Retina (tissue), 1 donor: Measurements from ENCODE around the gene TTYH2.
A peak's percentile ranks its signal among the peaks of the same experiment; 100 is the strongest.

ENCODE experiments used
- DNase-seq: peaks from one replicate; pipeline ENCODE4 v3.0.0-alpha.2; 2016

TTYH2 gene

GRCh38 chr17:74196541-74197317 is 16.6 kb upstream of the TTYH2 start:
- DNase-seq: peak; percentile 78

- no peak for DNase-seq
Measured at GRCh38 chr17:74197801-74198200, 15.6 kb upstream of the TTYH2 start.

DNA sequence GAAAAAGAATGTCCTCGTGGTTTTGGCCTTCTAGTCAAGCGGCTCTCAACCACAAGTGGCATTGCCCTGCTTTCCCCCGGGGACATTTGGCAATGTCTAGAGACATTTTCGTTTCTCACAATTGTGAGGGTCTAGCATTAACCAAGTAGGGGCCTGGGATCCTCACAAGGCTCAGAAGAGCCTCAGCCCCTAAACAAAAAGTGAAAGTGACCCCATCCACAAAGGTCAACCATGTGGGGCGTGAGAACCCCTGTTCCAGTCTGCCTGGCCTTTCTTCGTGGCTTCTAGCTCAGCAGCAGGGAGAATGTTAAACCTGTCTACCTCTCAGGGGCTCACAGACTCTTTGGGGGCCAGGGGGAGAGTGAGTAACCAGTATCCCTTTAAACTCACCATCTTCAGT is 14.7 kb upstream of the TTYH2 start:
- DNase-seq: no peak

- peak; percentile 90 for DNase-seq
Measured at GRCh38 chr17:74199306-74200092, 13.9 kb upstream of the TTYH2 start.

GRCh38 chr17:74200112-74200511 is 13.3 kb upstream of the TTYH2 start:
- no peak for DNase-seq

DNA sequence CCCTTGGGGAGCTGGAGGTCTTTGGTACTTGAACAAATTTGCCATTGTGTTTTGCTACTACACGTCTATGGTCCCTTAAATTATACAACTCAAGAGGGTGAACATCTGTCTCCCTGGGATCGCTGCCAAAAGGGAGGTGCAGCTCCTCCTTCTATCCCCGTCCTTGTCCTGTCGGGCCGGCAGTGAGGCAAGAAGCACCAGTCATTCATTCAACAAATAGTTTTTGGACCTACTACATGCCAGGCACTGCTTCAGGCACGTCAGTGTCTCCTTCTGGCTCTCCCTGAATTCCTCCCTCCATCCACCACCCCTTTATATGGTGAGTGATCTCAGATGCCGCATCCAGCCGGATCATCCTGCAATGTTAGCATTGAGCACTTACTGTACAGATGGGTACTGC is 12.1 kb upstream of the TTYH2 start:
- no peak for DNase-seq

DNA sequence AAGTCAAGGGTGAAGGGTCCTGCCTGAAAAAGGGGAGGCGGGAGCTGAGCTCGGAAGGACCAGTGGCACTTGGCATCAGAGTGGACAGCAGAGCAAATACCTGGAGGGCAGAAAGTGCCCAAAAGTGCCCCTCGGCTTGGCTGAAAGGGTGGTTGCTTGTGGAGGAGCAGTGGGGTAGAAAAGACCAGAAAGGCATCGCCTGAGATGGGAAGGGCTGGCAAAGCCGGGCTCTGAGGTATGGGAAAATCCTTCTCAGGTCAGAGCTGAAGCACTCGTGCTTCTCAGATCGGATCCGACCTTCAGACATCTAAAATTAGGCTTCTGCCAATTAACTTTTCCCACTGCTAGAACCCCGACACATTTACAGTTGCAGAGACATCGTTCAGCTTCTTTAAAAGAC is 11.4 kb upstream of the TTYH2 start:
- DNase-seq: no peak

- peak; percentile 61 for DNase-seq
Measured at GRCh38 chr17:74202938-74203337, 10.4 kb upstream of the TTYH2 start.

DNA sequence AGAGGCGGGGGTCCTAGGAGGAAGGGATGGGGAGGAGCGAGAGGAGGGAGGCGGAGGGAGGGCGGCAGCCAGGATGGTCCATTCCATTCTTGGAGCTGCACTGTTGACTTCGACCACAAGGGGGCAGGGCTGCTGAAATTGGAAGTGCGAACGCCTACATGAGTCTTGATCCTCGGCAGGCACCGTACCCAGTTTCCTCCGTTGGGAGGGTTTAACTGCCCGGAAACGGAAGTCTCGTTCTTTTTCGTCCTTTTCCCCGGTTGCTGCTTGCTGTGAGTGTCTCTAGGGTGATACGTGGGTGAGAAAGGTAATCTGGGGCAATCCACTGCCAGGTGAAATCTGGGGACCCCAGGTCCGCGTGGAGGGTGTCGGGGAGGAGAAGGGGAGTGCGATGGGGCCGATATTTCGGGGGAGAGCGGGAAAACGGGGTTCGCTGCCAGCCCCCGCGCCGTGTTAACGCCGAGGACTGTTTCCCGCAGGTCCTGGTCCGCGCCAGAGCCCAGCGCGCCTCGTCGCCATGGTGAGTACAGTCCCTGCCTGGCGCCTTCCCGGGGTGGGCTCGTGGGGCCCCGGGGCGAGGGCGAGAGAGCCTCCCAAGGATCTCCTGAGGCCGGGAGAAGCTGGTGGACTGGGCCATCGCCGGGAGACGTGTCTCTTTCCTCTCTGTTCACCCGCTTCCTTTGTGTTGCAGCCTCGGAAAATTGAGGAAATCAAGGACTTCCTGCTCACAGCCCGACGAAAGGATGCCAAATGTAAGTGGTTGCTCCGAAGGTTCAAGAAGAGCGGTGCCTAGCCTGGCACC is 9.7 kb upstream of the TTYH2 start, which contains the start of gene RPL38:
TSS of gene RPL38 (plus strand) at position 240 of the 802 bp plus-strand sequence. CDS start at position 518, 278 bp downstream.
- peak; percentile 95 for DNase-seq

DNA sequence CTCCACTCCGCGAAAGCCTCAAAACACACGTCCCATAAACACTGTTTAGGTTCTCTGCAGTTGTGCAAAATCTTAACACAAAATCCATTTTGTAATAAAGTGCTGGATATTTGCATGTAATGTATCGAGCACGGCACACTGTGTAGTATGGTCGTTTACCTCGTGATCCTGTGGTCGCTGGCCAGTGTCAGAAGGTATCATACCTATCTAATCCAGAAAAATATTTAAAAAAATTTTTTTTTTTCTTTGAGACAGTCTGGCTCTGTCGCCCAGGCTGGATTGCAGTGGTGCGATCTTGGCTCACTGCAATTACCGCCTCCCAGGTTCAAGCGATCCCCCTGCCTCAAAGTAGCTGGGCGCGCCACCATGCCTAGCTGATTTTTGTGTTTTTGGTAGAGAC is 8.9 kb upstream of the TTYH2 start:
- no peak for DNase-seq

DNA sequence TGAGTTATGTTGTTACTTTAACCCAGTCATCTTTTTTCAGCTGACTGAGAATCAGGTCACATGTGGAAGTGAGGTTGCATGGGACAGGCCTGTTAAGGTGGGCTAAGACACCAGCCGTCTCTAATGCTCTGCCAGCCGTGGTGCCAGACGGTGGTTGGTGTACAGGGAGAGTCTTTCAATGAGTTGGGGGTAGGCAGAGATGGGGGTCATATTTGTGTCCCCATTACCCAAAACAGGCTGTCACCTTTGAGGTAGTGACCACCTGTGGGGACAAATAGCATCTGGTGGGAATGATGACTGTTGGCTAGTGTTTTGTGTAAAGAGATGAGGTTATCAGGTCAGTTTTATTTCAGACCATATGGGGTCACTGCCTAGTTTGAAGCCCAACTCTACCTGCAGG is 8.1 kb upstream of the TTYH2 start:
- DNase-seq: no peak

DNA sequence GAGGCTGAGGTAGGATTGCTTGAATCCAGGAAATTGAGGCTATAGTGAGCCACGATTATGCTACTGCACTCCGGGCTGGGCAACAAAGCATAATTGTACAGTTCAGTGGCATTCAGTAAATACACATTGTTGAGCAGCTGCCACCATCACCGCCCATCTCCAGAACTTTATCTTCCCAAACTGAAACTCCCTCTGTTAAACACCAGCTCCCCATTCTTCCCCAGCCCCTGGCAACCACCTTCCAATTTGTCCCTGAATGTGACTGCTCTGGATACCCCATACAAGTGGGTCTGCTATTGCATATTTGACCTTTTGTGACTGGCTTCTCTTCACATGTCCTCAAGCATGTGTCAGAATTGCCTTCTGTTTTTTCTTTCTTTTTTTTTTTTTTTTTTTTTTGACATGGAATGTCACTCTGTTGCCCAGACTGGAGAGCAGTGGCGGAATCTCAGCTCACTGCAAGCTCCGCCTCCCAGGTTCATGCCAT is 7.0 kb upstream of the TTYH2 start:
- no peak for DNase-seq

- DNase-seq: peak; percentile 79
Measured at GRCh38 chr17:74210191-74211140, 2.9 kb upstream of the TTYH2 start.

DNA sequence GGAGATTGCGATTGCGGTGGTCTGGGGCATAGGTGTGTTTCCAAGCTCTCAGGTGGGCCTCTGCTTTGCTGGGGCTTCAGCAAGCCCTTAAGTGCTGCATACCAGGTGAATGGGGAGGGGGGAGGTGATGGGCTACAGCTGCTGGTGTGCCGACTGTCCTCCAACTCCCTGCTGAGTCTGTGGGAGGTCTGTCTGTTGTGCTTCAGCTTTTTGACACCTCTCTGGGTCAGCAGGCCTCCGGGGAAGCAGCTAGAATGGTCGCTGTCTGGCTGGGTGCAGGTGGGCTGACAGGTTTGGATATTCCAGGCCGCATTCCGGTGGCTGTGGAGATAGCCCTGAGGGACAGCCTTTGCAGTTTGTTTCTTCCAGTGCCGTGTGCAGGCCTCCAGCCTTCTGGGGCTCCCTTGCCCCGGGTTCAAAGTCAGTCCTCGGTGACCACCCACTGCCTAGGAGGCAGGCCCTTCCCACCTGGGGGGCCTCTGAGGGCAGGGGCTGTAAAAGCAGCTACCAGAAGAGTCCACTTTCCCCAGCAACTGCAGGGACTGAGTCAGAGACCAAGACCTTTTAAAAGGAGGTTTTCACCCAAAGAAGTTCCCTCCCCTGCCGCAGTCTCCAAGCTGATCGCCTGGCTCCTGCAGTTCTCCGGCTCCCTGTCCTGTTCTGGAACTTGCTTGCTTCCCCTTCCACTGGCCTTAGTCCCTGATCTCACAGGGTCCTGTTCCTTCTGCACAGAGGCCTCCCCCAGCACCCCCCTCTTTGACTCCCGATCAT is 2.0 kb upstream of the TTYH2 start:
- DNase-seq: no peak

- DNase-seq: no peak
Measured at GRCh38 chr17:74211912-74212208, 1.5 kb upstream of the TTYH2 start.

- DNase-seq: peak; percentile 45
Measured at GRCh38 chr17:74212209-74212912, 1.0 kb upstream of the TTYH2 start.

DNA sequence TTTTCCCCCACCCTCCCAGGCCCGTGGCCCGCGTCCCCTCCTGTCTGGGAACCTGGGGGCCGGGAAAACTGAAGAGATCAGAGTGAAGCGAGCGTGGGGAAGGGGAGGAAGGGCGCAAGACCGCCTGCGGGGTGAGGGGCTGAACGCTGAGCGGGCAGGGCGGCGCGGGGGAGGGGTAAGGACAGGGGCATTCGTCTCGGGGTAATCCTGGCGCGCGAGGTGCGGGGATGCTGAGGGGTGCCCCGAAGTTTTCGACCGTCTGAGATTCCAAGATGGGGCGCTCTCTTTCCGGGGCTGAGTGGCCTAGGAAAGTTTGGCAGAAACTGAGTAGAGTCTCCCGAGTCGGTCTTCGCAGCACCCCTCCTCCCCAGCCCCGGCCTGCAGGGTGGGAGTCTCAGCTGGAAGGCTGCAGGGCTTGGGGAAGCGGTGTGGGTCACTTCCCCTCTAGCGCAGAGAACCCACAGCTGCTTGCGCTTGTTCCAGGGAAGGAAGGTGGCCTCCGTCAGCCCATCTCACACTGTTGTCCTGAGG is 555 bp downstream of the TTYH2 start:
- peak; percentile 52 for DNase-seq

DNA sequence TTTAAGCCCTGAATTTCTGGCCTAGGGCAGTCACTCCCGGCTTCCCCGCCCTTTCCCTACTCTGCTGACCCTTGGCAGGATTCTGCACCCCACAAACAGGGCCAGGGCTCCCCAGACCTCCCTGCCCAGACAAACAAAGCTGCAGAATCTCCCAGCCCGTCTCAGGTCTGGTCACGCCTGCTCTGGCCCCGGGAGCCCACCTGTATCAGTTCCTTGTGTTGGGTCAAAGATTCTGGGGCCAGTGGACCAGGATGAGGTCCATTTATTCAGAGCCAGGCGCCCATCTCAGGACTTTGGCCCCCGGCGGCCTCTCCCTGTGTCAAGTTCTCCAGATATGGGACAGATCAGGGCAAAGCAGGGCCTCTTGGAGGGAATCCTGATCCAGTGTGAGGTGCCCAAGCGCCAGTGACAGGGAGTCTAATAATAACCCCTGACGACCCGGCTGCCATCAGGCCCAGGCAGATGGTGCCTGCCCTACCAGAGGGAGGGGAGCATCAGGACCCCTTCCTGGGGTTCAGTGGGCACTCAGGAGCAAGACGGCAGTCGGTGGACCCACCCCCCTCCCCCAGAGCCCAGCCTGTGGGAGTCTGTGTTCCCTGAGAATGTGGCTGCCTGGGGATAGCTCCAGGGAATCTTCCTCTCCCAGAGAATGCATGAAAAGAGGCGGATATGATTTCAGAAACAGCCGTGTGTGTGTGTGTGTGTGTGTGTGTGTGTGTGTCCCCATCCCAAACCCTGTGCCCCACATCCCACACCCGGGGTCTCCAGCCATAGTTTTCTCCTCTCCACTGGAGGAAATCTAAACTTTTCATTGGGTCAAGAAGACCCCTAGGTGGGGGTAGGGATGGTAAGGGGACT is 1.3 kb downstream of the TTYH2 start:
- no peak for DNase-seq

- DNase-seq: no peak
Measured at GRCh38 chr17:74215342-74215727, 2.0 kb downstream of the TTYH2 start.
